Right forelimb (tissue), 1 donor: ENCODE results near the gene MCIDAS.

Experiments
- DNase-seq: peaks from one replicate; pipeline ENCODE4 v3.0.0-alpha.2; 2018

Gene MCIDAS

DNA sequence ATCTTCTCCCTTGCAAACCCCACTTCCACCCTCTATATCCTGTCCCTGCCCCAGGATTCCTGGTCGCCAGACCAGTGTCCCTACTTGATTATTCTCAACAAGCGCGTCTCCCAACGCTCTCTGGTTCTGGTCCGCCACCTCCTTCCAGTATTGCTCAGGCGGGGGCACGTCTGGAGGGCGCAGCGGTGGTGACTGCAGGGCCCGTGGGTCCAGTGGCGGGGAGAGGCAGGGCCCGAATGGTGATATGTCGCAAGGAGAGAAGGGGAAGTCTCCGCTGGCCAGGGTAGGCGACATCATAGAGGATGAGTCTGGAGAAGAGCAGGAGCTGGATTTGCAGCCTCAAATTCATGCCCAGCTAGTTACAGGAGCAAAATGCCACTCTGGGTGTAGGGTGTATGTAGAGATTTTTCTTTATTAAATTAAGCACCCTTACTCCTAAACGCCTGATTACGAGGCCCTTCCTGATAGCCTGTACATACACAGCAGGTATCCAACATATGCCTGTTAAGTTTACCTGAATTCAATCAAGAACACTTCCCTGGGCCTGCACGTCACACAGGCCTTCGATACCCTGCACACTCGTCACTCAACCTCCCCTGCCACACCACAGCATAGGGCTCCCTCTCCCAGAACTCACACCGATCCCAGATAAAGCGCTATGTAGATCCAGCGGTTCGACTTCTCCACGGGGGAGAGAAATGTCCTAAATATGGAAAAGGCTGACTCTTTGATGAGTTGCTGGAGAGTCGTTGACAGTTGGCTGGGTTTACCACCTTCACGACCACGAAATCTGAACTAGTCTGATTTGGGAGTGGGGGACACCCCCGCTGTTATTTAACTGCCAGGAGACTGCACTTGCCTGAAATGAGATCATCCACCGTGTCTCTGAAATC, 4.8 kb downstream of the MCIDAS start:
- DNase-seq = no peak

DNA sequence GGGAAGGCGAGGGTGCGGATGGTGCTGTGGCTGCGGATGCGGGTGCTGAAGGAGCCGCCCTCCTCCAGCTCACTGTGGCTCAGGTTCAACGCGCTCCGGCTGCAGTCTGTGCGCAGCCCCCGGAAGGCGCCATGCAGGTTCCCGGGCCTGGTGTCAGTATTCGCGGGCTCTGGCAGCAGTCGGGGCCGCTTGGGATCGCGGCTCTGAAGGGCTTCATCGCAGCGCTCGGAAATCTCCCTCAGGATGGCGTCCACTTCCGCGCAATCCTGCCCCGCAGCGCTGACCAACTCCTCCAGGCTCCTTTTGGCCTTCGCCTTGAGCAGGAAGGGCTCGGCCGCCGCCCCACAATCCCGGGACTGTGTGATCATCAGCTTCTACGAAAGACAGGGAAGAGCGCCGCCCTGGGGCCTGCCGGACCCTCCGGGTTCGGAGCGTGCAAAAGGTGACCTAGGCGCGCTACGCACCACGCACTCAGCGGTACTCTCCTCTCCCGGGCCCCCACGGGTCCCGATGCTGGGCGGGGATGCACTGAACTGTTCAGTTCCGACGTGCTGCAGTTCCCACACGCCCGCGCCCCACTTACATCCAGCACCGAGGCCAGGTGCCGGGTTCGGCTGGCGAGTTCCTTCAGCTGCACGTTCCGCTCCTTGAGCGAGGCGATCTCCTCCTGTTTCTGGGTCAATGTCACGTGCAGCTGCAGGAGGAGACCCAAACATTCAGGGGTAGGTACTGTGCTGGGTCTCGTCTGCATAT, 6.5 kb downstream of the MCIDAS start:
- peak; percentile 51 for DNase-seq

DNA sequence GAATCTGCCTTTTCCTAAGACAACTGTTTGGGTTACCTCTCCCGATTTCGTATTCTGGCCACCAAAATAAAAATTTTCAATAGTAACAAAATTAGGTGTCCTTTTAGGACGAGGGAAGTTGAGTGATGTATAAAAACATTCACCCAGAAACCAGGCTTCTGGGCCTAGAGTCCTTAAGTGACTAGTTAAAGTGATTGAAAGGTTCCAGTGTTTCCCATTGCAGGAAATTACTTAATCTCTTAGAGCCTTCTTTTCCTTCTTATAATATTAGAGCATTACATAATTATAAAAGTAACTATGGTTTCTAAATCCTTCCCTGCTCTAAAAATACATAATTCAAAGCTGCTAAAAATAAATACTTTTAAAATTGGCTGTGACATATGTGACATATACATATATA, 7.3 kb downstream of the MCIDAS start:
- no peak for DNase-seq

DNA sequence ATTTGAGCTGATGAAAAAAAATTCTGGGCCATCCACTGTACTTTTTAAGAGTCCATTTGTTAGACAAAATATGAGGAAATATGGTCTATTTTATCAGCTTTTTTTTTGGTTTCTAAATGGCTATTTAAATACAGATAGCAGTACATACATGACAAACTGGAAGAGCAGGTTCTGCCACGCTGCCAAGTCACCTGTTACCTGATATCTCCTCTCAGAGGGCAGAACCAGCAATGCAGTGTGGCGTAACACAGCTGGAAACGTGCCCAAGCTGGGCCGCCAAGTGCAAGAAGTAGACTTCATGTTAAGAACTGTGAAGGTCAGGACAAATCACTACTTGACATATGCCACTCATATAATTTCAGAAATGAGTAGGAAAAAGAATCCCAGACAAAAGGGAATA, 8.1 kb downstream of the MCIDAS start:
- no peak for DNase-seq

GRCh38 chr5:55211184-55211874, 15.8 kb downstream of the MCIDAS start:
- no peak for DNase-seq

DNA sequence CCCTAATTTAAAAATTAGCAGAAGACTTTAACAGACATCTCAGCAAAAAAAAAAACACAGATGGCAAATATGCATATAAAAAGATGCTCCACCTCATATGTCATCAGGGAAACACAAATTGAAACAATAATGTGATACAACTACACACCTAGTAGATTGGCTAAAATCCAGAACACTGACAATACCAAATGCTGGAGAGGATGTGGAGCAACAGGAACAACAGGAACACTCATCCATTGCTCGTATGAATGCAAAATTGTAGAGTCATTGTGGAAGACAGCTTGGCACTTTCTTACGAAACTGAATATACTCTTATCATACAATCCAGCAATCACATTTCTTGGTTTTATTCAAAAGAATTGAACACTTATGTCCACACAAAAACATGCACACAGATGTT, 22.1 kb downstream of the MCIDAS start:
- DNase-seq = no peak

GRCh38 chr5:55191165-55191564, 36.0 kb downstream of the MCIDAS start:
- DNase-seq = no peak

DNA sequence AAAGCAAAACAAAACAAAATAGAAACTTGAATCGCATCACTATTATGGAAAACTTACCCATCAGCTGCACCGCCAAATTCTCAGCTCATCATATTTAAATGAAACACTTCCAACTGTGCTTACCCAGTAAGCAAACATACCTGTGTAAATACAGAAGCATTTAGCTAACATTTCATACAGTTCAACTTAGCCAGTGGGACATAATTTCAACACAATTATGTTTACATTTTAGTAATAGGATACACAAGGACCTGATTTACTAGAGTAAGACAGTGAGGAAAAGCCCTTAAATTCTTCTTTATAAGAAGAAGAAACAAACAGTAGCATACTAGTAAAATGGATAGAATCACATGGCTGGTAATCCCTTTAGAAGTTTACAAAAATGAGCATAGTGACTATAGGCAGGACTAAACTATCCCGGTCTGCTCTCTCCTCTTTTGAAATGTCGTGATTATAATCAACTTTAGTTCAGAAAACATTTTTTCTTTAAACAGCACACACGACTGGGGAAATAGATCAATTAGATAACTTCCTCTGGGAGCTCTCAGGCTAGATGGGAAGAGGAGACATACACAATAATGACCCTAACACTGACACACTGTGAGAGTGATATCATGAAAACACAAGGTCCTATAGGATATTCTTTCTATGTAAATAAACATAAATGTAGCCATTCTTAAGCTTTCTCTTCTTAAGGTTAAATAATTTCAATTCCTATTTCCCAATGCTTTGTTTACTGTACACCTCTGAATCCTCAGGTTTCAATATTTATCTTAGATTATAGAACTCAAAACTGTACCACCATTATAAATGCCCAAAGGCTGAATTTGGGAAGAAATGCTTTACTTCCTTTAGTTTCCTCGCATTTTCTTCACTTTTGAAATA, 38.2 kb downstream of the MCIDAS start:
- no peak for DNase-seq

DNA sequence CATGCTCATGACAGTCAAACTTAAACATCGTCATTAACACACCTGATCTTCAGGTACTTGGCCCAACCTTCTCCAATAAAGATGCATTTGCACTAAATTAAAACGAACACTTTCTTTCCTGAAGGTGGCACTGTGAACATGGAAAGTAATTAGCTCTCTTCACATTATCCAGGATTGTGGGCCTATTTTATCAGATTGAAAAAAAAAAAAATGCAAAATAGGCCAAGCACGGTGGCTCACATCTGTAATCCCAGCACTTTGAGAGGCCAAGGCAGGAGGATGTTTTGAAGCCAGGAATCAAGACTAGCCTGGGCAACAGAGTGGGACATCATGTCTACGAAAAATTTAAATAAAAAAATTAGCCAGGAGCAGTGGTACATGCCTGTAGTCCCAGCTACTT, 39.7 kb downstream of the MCIDAS start:
- DNase-seq = no peak

GRCh38 chr5:55180016-55180415, 47.1 kb downstream of the MCIDAS start:
- no peak for DNase-seq

GRCh38 chr5:55177078-55177477, 50.0 kb downstream of the MCIDAS start:
- DNase-seq = no peak

- peak; percentile 59 for DNase-seq
Measured at GRCh38 chr5:55176176-55176818, 50.8 kb downstream of the MCIDAS start.

GRCh38 chr5:55175781-55176175, 51.3 kb downstream of the MCIDAS start:
- no peak for DNase-seq

DNA sequence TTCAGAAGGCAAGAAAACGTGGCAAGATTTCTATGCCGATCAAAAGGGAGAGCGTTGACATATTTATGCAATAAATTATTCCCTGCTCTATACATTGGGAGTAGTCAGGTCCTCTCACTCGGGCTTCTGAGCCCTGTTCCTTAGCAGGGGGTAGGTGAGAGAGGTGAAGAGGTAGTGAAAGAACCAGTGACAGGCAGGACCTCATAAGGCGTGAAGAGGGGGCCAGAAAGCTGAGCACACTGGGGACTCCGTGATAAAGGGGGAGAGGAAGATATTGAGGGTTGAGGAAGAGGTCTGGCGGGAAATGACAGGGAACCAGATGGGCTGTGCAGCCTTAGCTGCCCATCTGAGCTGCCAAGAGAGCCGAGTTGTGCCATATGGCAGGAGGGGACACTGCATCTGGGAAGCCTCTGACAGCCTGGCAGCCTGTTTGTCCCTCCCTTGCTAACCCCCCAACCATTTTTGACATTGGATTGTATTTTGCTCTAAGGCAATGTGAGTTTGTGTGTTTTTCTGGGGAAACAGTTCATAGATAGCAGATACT, 53.4 kb downstream of the MCIDAS start:
- DNase-seq = peak; percentile 47

DNA sequence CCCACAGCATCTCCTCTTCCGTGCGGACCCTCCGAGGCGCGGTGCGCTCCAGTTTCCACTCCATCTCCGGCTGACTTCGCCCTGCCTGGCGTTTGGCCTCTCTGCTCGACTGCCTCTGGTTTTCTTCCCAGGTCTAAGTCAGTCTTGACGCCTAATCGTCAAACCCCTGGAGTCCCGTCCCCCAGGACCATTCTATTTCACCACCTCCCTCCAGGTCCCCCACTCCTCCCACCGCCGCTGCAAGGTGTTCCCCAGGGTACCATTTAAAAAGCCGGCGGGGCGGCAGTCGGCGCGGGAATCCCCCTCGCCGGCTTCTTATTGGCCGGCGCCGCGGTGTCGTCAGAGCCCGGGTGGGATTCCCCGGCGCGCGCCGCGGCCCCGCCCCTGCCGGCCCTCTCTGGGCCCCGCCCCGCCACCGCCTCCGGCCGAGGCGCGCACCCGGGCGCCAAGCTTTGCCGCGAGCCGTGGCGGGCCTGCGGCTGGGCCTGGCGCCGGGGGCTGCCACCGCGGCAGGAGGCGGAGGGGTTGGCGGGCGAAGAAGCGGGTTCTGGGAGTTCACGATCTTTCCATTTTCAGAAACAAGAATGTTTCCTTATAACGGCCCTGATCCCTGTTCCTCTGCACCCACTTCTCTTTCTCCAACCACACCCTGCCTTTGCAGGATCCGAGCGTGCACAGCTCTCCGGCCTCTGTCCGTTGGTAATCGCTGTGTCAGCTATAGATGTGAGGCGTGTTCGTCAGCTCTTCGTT, 54.0 kb downstream of the MCIDAS start, which contains the start of gene CDC20B:
TSS of gene CDC20B (minus strand) at position 241 of the 750 bp plus-strand sequence. CDS start at position 64, 177 bp downstream.
- DNase-seq = peak; percentile 84

DNA sequence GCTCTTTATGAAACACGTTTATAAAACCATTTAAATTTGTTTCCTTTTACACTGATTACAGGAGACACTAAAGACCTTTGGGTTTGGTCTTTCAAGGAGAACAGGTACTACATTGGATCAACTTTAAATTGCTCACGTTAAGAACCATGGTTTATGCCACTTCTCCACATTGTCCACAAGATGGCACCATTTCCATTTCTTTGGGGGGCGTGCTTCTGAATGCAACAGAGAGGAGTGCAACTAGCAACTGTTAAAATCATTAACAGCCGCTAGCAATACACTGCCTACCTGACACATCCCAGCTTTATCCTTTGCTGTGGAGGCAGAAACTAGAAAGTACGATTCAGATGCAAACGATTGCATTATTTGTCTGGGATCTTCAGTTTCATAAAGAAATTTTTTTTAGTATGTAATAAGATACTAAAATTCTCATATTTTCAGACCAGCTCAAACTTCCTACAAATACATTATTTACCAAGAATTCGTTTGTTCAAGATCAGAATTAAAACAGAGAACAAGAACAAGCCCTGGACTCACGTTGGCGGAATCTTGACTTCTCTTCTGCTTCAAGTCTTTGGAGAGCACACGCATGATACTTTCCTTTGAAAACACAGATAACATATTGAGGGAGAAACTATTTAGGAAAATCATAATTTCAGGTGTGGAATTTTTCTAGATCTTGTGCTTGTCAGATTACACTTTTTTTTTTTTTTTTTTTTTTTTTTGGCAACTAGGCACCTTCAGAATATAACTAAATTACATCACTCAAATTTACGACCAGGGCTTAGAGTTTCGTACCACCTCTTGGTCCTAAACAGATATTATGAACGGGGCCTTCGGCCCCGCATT, 54.8 kb downstream of the MCIDAS start:
- peak; percentile 64 for DNase-seq

GRCh38 chr5:55171471-55171870, 55.6 kb downstream of the MCIDAS start:
- no peak for DNase-seq
